A204.1 (cell line): ENCODE data around the gene PHKB.
"Not testable (repeated sequence)": the region's sequence is repeated elsewhere in the genome, so short reads cannot be mapped to it uniquely, and the experiment has no call there.

Experiments used
- FAIRE-seq: peaks from 2 replicates; lab custom pipeline; 2012; peaks lifted over from hg19 to GRCh38; lab: Jason Lieb, UNC

Gene PHKB

DNA sequence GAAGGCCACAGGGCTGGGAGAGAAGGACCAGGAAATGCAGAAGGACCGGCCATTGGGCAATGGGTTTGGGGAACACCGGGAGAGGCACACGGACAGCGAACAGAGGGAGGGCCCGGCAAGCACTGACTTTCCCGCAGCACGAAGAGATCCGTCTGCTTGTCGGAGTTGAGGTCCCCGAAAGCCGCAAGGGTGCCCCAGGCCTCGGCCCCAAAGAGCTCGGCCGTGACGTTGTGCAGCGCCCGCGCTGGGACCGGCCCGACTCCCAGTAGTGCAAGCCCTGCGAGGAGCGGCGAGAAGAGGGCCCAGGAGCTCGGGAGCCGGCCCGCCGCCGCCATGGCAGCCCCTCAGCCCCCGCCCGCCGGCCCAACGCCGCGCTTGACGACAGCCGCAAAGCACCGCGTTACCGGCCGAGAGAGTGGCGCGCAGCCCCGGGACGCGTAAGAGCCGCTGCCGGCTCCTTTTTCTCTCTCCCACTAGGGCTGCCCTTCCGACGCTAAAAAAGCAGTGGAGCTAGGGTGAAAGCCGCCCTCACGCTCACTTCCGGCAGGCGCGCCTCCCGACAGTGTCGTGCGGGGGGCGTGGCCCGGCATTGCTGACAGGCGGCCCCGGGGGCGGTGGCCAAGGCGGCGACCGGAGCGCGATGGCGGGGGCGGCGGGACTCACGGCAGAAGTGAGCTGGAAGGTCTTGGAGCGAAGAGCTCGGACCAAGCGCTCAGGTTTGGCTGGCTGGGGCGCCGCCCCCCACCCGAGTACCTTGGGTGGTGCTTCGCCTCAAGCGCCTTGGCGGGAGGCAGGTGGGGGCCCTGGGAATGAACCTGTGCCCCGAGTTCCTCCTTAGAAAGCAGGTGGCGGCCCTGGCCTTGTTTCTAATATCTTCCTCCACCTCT is at the start of gene PHKB, which contains the start of gene ITFG1:
Gene PHKB (plus strand): TSS at position 621 of the 887 bp plus-strand sequence. CDS start 20 bp downstream, at position 641.
Gene ITFG1 (minus strand): TSS at position 353 of the 887 bp plus-strand sequence. CDS start 18 bp downstream, at position 335.
- FAIRE-seq: no peak

DNA sequence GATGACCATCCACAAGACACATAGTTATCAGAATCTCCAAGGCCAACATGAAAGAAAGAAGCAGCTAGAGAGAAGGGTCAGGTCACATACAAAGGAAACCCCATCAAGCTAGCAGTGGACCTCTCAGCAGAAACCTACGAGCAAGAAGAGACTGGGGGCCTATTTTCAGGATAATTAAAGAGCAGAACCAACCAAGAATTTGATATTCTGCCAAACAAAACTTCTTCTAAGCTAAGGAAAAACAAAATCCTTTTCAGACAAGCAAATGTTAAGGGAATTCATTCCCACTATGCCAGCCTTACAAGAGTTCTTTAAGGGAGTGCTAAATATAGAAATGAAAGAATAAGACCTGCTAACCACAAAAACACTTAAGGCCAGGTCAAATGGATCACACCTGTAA is 48.1 kb upstream of the PHKB start:
- no peak for FAIRE-seq

DNA sequence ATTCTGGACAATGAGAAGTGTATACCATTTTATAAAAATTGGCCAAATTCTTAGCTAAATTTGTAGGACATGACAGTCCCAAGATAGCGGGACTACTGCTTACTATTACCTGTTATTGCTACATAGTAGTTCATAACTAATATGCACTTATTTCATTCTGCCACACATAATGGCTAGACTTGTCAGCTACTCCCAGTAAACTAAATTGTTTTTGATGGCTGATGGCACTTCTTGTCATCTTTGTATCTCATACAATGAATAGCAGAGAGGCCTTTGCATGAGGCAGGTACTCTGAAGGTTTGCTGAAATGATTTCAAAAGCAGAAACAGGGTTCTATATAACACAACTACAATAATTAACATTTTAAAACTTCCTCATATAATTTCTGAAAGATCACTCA is 44.3 kb upstream of the PHKB start:
- no peak for FAIRE-seq

DNA sequence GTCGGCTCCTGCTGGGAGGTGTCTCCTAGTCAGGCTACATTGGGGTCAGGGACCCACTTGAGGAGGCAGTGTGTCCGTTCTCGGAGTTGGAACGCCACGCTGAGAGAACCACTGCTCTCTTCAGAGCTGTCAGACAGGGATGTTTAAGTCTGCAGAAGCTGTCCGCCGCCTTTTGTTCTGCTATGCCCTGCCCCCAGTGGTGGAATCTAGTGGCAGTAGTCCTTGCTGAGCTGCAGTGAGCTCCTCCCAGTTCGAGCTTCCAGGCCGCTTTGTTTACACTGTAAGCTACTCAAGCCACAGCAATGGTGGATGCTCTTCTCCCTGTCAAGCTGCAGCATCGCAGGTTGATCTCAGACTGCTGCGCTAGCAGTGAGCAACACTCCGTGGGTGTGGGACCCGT is 36.3 kb upstream of the PHKB start:
- FAIRE-seq: no peak

DNA sequence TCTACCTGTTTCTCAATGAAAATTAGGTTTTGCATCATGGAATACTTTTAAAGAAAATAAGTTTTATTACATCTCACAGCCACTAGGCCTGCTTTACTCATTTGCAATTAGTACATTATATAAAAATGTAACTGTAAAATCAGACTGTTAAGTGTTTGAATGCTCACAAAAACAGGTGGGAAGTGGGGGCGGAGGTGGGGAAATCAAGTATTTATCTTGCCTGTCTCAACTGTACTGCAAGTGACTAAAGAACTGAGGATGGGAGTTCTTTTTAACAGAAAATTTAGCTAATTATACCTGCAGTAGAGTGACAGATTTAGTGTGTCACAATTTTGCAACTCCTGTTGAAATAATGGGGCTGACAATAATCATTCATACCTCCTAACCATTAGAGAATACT is 34.3 kb upstream of the PHKB start:
- FAIRE-seq: no peak

DNA sequence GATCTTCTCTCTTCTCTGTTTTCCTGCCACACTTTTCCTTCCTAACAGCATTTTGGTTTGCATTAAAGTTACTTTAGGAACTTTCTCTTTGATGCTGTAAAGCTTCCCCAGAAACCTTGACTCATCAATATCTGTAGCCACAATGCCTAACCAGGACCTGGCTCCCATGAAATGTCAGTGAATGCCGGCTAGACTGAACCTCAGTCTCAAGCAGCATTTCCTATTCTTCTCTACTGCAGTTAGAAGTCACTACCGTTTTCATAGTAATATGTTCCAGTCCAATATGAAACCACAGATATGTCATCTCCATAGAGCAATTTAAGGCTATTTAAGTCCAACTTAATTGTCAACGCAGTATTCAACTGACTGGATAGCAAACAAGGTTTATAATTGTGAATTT is 29.2 kb upstream of the PHKB start:
- no peak for FAIRE-seq

DNA sequence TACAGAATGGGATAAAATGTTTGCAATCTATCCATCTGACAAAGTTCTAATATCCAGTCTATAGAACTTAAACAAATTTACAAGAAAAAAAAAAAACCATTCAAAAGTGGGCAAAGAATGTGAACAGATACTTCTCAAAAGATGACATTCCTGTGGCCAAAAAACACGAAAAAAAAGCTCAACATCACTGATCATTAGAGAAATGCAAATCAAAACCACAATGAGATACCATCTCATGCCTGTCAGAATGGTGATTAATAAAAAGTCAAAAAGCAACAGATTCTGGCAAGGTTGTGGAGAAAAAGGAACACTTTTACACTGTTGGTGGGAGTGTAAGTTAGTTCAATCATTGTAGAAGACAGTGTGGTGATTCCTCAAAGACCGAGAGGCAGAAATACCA is 26.9 kb upstream of the PHKB start:
- not testable (repeated sequence) for FAIRE-seq

DNA sequence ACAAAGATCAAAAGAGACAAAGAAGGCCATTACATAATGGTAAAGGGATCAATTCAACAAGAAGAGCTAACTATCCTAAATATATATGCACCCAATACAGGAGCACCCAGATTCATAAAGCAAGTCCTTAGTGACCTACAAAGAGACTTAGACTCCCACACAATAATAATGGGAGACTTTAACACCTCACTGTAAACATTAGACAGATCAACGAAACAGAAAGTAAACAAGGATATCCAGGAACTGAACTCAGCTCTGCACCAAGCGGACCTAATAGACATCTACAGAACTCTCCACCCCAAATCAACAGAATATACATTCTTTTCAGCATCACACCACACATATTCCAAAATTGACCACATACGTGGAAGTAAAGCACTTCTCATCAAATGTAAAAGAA is 21.1 kb upstream of the PHKB start:
- FAIRE-seq: not testable (repeated sequence)

DNA sequence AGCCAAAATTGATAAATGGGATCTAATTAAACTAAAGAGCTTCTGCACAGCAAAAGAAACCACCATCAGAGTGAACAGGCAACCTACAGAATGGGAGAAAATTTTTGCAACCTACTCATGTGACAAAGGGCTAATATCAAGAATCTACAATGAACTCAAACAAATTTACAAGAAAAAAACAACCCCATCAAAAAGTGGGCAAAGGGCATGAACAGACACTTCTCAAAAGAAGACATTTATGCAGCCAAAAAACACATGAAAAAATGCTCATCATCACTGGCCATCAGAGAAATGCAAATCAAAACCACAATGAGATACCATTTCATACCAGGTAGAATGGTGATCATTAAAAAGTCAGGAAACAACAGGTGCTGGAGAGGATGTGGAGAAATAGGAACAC is 18.2 kb upstream of the PHKB start:
- not testable (repeated sequence) for FAIRE-seq

DNA sequence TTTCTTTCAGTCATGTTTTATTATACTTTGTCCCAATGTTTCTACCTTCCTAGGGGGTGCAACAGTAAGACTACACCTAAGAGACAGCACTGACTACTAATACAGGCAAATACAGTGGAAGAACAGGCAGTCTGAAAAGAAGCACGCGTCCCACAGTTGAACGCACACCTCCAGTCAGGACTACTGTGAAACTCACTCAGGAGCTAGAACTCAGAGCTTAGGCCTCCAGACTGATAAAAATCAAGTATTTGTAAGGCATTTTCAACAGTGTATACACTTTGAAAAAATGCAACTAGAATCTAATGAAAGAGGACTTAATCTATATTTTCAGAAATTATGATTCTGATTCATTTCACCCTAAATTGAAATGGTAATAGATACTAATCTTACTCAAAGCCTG is 14.7 kb upstream of the PHKB start:
- FAIRE-seq: no peak

DNA sequence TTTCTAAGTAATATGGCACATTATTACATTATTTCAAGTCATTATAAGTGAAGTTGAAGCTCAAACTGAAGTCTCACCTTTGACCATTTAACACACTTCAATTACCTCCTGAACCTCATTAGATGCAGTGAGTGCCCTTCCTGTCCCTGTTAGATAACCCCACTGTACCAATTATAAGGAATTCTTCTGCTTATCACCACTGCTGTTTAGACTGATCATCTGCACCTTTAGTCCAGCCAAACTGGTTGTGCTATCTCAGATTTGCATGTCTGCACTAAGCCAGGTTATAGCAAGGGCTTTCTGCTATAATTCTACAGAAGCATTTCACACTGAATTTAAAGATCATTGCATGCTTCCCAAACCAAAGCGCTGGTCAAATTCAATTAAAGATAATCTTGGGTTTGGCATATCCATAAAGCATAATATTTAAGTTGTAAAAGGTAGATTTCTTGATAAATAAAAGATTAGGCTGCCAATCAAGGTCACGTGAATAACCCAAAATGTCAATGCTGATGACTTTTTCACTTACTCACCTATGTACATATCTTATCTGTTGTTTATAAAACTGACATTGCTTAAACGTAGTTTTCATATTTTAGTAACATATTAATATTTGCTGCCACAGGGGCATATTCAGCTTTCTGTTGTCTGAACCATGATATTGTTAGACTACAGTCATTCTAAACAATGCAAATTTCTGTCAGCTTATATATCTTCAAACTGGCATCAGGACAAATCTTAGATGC is 12.1 kb upstream of the PHKB start:
- FAIRE-seq: no peak

DNA sequence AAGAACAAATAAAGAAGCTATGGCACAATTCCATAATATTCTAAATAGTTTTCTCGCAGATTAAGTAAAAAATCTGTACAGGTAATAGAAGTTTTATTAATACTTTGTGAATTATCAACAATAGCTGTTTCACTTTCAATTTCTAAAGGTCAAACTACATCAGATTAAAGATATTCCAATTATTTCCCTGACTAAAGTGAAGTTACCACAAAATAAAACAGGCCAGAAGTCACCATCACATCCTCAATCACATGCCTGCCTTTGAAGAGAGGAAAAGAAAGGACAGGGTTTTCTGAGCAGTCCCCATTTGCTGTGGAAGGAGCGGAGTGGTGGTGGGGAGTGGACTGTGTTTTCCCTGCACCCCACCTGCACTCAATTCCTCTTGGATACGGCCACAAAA is 11.3 kb upstream of the PHKB start:
- FAIRE-seq: no peak

DNA sequence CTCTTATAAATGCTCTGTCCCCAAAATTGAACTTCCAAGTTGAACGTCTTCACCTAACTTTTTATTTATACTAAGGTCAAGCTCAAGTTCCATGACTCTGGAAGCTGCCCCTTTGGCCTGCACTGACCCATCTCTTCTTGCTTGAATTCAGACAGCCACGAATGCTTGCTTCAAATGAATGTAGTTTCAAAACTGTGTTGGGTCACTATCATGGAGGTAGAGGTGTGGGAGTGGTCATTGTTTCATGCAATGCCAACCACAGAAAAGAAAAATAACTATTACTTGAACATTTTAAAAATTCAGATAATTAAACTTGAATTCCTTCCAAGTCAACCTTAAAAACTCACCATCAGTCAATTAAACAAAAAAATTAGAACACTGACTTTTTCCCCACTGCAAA is 2.8 kb upstream of the PHKB start:
- FAIRE-seq: no peak

DNA sequence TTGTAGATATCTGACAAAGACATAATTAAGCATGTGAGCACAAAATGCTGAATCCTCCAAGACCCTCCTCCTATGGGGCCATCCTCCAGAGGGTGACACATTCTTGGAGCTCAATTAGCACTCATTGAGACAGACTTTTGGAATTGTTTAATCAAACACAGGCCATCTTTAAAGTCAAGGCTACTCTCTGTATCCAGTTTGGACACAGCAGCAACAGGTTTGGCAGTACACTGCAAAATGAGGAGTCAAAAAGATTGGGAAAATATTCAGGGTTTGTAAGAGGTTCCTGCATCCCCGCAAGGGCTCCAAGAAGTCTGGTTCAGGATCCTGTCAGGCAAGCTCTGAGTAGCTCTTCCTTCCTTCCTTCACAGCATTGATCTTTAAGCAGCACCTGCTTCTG is 1.5 kb upstream of the PHKB start:
- FAIRE-seq: no peak

DNA sequence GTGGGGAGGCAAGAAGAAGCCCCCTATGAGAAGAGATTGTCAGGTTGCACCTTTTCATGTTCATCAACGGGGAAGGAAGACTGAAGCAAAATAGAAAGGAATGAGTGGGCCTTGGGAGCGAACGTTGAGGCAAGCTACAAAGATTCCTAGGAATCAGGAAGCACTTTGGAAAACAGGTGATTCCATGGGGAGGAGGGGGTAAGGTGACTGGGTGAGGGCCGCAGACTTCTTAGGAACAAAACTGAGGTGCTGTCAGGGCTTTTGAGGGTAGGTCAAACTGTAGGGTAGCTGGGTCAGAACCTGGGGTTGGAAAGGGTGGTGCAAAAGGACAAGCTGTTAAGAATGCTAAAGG is 796 bp upstream of the PHKB start:
- no peak for FAIRE-seq

DNA sequence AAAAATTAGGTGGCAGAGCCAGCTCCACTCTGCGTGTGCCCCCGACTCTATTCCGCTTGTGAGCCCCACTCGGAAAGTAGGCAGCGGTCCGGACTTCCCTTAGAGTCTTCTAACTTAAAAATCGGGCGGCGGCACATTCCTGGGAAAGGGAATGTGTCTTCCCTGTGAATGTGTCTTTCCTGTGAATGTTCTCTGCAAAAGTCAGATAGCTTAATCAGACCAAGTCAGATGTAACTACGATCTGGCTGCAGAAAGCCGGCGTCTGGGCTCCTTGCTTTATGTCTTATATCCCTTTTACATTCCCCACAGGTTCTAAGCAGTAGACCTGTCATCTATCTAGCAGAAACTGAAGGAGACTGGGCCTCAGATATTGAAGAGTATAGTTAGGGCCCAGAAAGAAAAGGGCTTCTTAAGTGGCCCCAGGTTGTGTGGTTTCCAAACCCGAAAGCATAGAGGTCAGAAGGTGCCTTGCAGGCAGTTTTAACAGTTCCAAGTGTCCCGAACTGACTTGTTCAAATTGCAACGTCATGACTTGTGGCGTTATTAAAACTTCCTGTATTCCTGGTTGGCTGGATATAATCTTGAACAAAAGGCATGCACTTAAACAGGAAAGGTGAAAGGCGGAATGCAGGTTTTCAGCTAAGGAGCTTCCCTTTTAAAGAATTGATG is 601 bp downstream of the PHKB start:
- FAIRE-seq: no peak

DNA sequence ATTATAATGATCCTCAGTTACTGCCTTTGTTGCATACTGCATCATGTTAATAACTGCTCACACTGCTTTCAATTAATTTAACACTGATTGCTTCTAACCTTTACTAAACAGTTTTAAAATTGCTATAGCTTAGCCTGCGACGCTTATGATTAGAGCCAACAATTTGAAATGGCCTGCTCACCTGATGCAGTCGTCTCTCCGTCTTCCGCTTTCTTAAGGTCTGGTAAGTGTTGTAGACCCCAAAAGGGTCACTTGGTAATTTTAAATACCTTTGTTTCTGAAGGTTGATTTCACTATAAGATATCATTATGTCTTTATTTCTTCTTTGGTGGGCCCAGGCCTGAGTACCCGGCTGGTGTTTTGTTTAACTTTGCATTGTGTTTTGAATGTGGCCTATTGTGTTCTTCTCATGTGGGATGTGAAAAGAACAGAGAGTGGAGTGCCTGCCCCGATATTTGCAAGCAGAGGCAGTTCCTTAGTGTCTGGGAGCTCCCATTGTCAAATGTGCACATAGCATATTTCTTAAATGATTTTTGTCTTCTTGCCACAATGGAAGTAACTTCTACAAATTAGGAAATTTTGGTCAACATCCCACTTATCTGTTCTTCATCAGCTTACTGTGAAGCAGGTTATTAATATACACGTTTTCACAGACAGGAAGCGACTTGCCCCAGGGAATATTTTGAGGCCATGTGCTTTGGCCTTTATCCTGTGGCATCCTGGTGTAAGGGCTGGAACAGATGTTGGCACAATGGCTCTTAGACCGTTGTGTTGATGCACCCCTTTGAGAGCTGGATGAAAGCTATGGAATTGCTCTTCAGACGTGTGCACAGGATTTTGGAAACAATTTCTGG is 2.9 kb downstream of the PHKB start:
- FAIRE-seq: no peak

DNA sequence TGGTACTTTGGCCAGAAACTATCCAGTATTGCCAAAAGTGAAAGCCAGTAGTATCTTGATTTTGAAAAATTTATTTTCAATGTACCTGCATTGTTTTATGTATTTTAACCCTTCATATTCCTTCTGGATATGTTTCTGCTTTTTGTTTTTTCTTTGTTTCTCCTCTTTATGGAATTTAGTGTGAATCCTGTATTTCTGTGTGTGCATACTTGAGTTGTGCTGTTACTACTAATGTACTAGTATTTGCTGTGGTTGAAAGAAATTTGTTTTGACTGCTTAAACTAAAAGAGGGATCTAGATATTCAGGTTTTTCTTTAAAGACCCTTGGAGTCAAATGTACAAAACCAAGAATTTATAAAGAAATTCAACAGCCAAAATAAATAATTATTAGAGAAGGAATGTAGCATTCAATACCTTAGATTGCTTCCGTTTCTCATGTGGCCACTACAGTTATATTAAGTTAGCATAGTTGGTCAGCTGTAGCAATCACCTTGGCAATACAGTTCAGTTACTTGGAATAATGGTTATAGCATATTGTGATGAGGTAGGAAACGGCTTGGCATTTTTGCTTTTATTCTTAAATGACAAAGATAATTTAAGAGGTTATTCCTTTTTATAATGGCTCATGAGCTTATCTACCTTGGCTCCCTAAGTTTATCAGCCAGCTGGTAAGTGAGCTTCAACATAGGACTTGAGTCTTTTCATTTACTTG is 4.9 kb downstream of the PHKB start:
- no peak for FAIRE-seq

DNA sequence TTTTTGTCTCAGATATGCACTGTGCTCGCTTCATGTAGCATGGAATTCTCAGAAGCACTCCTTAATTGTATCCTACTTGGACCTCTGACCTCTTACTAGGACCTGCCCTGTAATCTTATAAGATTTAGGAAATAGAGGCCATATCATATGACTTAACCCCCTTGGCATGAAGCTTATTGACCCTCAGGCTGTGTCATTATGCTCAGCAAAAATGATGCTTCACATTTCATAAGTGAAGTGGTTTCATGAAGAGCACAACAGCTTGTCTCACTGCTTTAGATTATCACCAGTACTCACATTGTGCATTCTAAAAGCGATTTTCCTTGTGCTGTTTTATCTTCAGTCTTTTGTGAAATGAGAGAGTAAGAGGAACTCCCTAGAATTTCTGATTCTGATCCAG is 6.4 kb downstream of the PHKB start:
- FAIRE-seq: no peak

DNA sequence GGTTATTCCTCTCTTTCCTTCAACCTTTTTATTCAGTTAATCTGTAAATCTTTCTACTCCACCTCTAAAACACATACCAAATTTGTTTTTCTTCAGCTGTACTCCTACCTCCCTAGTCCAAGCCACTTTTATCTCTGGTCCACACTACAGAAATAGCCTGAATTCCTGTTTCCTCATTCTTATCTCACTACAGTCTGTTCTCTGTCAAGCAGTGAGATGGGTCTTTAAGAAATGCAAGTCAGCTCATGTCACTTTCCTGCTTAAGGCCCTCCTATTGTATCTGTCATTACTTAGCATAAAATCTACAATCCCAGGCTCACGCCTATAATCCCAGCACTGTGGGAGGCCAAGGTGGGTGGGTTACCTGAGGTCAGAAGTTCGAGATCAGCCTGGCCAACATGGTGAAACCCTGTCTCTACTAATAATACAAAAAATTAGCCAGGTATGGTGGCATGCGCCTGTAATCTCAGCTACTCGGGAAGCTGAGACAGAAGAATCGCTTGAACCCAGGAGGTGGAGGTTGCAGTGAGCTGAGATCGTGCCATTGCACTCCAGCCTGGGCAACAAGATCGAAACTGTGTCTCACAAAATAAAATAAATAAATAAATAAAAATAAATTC is 7.0 kb downstream of the PHKB start:
- FAIRE-seq: not testable (repeated sequence)

DNA sequence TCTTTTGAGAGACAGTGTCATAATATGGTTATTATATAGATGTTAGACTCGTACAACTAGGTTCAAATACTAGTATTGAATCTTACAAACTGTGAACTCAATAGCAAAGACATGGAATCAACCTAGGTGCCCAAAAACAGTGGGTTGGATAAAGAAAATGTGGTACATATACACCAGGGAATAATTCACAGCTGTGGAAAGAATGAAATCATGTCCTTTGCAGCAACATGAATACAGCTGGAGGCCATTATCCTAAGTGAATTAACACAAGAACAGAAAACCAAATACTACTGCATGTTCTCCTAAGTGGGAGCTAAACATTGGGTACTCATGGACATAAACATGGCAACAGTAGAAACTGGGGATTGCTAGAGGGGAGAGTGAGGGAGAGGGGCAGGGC is 8.1 kb downstream of the PHKB start:
- no peak for FAIRE-seq
